Suprapubic skin (tissue), 4 donors: ENCODE measurements around the gene ZNF331.

ENCODE experiments used
- CTCF ChIP-seq, 2 donors: fragments of 200-600 bp in 1 of 2; fragments of 450-650 bp in 1 of 2; sonication (generic) in 1 of 2; IDR thresholded peaks; one replicate each; pipeline ENCODE4 v1.5.1; 2016 to 2019; ENCODE audit warnings: antibody characterized with exemption in 2 of 2, mild to moderate bottlenecking in 1 of 2, moderate library complexity in 1 of 2
- POLR2A ChIP-seq, 2 donors: fragments of 450-650 bp; IDR thresholded peaks; one replicate each; pipeline ENCODE4 v1.6.1; 2017; ENCODE audit warnings: antibody characterized with exemption in 2 of 2, mild to moderate bottlenecking in 2 of 2, moderate library complexity in 2 of 2
- POLR2AphosphoS5 ChIP-seq, 3 donors: sonication (generic); formaldehyde crosslinking; IDR thresholded peaks; one replicate each; pipeline ENCODE4 v1.6.1; 2017; ENCODE audit warnings: antibody characterized with exemption in 3 of 3

- TF ChIP-seq CTCF (IDR thresholded peaks at IDR 0.05) (no peak), POLR2A (IDR thresholded peaks at IDR 0.05) (no peak), POLR2AphosphoS5 (IDR thresholded peaks at IDR 0.05) (no peak)
These were observed 31.2 kb upstream of the ZNF331 start for GRCh38 chr19:53506728-53507127.
